ENCODE measurements around the gene TCHHL1. TPM values are rescaled to one million over a fixed set of nuclear protein-coding genes. Genes with fewer than 3 reads are reported as not detected.

TCHHL1 gene
- total and polyA plus RNA-seq, 2 of the 8 experiments (the other 6 are each of a cell fraction or from before 2014, with no cell fraction given) = not detected

DNA sequence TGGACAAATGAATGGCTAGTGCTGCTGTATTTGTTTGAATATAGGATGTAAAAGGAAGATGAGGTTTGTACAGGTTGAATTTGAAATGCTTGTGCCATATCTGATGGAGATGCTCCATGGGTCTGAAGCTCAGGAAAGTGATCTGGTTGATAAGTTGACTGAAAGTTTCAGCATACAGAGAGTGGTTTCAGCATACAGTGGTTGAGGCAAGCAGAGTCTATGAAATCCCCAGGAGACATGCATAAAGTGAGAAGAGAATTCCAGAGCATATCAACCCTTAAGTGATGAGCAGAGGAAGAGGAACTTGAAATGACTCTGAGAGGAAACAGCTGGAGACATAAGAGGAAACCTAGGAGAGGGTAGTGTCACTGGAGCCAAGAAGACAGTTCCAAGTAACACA is 21.7 kb downstream of the TCHHL1 start:
- no peak overlapping the region for H2AK5ac ChIP-seq (ENCODE audit: low read depth, low read length)
- no peak overlapping the region for H4K91ac ChIP-seq (replicated peaks; ENCODE audit: insufficient read length, low read length)

More for the DNA sequence above, 21.7 kb downstream of the TCHHL1 start:
- Histone ChIP-seq H3K23me2 (ENCODE audit: low read depth, low read length) (no peaks in the 10 kb centered on the region), H4K5ac (ENCODE audit: insufficient read length, low read depth, low read length) (no peak overlapping the region), H2BK15ac (ENCODE audit: low read length) (no peak overlapping the region), H3K4me1 (replicated peaks in 1 of 4; ENCODE audit: control insufficient read depth in 3 of 4, insufficient read depth in 4 of 4, low read length in 3 of 4) (no peaks in the 10 kb centered on the region), H3K36me3 (ENCODE audit: control insufficient read depth in 2 of 4, insufficient read depth in 4 of 4, low read length in 3 of 4) (no peaks in the 10 kb centered on the region), H4K20me1 (replicated peaks in 1 of 2; ENCODE audit: control insufficient read depth in 1 of 2, insufficient read depth in 2 of 2, low read length in 2 of 2) (no peaks in the 10 kb centered on the region), H3K27me3 (replicated peaks in 1 of 4; ENCODE audit: control insufficient read depth in 3 of 4, extremely low read depth in 1 of 4, insufficient read depth in 3 of 4, low read length in 3 of 4) (no peaks in the 10 kb centered on the region), H3K18ac (ENCODE audit: extremely low read depth, low read length) (no peak overlapping the region), H3K79me2 (ENCODE audit: control insufficient read depth in 1 of 2, insufficient read depth in 2 of 2, low read length in 2 of 2) (no peaks in the 10 kb centered on the region), H2BK120ac (replicated peaks; ENCODE audit: low read depth, low read length) (no peak overlapping the region), H3K4me2 (ENCODE audit: insufficient read depth in 1 of 2, low read depth in 2 of 2, low read length in 2 of 2) (no peak overlapping the region), H4K8ac (ENCODE audit: extremely low read depth, insufficient read depth, low read length) (no peak overlapping the region), H2BK5ac (ENCODE audit: low read depth, low read length) (no peak overlapping the region), H3K9ac (replicated peaks in 1 of 4; ENCODE audit: extremely low read depth in 1 of 4, low read depth in 3 of 4, low read length in 3 of 4) (no peak overlapping the region), H3K4me3 (ENCODE audit: extremely low read depth in 1 of 4, insufficient read depth in 2 of 4, low read depth in 3 of 4, low read length in 4 of 4) (no peak overlapping the region), H2BK12ac (ENCODE audit: low read depth, low read length) (no peak overlapping the region), H2BK20ac (ENCODE audit: low read length) (no peak overlapping the region), H3K4ac (replicated peaks; ENCODE audit: insufficient read length, low read depth, low read length) (no peak overlapping the region), H3K79me1 (ENCODE audit: low read depth, low read length) (no peaks in the 10 kb centered on the region), H3K14ac (ENCODE audit: insufficient read length) (no peak overlapping the region), H3K9me3 (ENCODE audit: insufficient read depth in 2 of 2, low read depth in 1 of 2, low read length in 1 of 2) (peaks cover 19 to 30% of the 10 kb centered on the region in 2 experiments; a peak in 2 of 4 replicates), H2AFZ (ENCODE audit: low read length) (no peak overlapping the region), H3K56ac (replicated peaks; ENCODE audit: insufficient read length, low read depth, low read length) (no peak overlapping the region), H3K27ac (ENCODE audit: low read depth, low read length) (no peak overlapping the region), H3K23ac (ENCODE audit: insufficient read length) (no peak overlapping the region)
- POLR2A ChIA-PET (ENCODE audit: partially characterized antibody) = no interaction called here
- no peak for FAIRE-seq
- CTCF ChIA-PET (ENCODE audit: partially characterized antibody) = no interaction called here
- TF ChIP-seq HDAC2 (IDR thresholded peaks at IDR 0.05; ENCODE audit: borderline replicate concordance in 1 of 2, low read depth in 2 of 2, low read length in 2 of 2) (no peak), KDM1A (IDR thresholded peaks at IDR 0.05; ENCODE audit: borderline replicate concordance, low read length) (no peak), SUZ12 (IDR thresholded peaks at IDR 0.05; ENCODE audit: low read length) (no peak), TEAD4 (IDR thresholded peaks at IDR 0.05; ENCODE audit: low read depth, low read length) (no peak), BRCA1 (IDR thresholded peaks at IDR 0.05; ENCODE audit: low read depth, low read length) (no peak), RXRA (IDR thresholded peaks at IDR 0.05; ENCODE audit: insufficient read depth, low read depth, low read length) (no peak), CHD2 (IDR thresholded peaks at IDR 0.05; ENCODE audit: low read length) (no peak), SP2 (IDR thresholded peaks at IDR 0.05; ENCODE audit: low read length) (no peak), TCF12 (IDR thresholded peaks at IDR 0.05; ENCODE audit: low read depth, low read length) (no peak), MAFK (IDR thresholded peaks at IDR 0.05; ENCODE audit: low read depth, low read length) (no peak), SP4 (IDR thresholded peaks at IDR 0.05; ENCODE audit: low read length) (no peak), JUND (IDR thresholded peaks at IDR 0.05; ENCODE audit: low read length) (no peak)
- TF ChIP-seq, protein P1, sequence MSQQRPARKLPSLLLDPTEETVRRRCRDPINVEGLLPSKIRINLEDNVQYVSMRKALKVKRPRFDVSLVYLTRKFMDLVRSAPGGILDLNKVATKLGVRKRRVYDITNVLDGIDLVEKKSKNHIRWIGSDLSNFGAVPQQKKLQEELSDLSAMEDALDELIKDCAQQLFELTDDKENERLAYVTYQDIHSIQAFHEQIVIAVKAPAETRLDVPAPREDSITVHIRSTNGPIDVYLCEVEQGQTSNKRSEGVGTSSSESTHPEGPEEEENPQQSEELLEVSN (IDR thresholded peaks at IDR 0.05) = no peak
- DNase-seq (ENCODE audit: low read depth in 1 of 2, low spot score in 2 of 2) = no peak
